Measurements from ENCODE around the gene PCID2.

DNA sequence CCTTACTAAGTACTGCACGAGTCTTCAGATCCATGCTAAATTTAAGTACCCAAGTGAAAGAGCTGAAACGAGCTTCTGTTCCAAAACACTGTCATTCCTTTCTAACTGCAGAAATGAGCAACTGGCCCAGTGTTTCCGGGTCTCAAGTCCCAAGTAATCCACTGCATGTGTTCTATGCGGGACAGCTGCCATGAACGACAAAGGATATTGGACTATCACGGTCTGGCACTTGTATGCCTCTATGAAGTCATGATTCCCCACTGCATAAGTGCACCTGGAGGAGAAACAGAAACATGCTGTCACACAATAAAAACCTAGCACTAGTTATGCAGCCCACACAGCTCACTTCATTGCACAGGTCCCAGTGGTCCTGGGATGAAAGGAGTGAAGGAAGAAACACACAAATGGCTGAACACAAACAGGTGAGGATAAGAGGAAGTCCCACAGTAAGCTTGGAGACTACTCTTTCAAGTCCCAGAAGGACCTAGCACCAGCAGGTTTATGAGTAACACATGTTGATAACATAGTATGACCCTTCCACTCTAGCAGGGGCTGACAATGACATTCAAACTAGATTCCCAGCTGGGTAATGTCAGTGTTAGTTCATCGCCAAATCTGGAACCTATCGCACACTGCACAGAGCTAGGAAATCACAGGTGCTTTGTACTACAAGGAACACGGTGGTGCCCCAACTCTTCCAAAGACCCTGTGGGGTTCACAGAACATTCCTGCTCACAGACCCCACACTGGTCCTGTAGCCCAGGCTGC lies 11.3 kb downstream of the PCID2 start:
- TF ChIP-seq, protein P1, sequence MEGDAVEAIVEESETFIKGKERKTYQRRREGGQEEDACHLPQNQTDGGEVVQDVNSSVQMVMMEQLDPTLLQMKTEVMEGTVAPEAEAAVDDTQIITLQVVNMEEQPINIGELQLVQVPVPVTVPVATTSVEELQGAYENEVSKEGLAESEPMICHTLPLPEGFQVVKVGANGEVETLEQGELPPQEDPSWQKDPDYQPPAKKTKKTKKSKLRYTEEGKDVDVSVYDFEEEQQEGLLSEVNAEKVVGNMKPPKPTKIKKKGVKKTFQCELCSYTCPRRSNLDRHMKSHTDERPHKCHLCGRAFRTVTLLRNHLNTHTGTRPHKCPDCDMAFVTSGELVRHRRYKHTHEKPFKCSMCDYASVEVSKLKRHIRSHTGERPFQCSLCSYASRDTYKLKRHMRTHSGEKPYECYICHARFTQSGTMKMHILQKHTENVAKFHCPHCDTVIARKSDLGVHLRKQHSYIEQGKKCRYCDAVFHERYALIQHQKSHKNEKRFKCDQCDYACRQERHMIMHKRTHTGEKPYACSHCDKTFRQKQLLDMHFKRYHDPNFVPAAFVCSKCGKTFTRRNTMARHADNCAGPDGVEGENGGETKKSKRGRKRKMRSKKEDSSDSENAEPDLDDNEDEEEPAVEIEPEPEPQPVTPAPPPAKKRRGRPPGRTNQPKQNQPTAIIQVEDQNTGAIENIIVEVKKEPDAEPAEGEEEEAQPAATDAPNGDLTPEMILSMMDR (IDR thresholded peaks at IDR 0.05) = no peak
- TF ChIP-seq POLR2A (IDR thresholded peaks at IDR 0.05) (no peak), POLR2AphosphoS5 (IDR thresholded peaks at IDR 0.05) (no peak)
